GM18951 (cell line): ENCODE measurements around the gene MSI2.

Experiments
- POLR2A ChIP-seq: IDR thresholded peaks from 4 replicates; pipeline ENCODE4 v1.6.1; 2011; ENCODE audit warnings: mild to moderate bottlenecking; ENCODE audit not compliant: insufficient read length, insufficient read depth; ENCODE audit errors: extremely low read depth
- in situ Hi-C: fragments of 300-500 bp; cut with MboI; formaldehyde crosslinking; loops from one replicate; pipeline ENCODE4 v1.12.0; 2022; ENCODE audit warnings: low sequenced_read_pairs, mixed read lengths, inconsistent platforms; ENCODE audit not compliant: unreplicated experiment

MSI2 gene

DNA sequence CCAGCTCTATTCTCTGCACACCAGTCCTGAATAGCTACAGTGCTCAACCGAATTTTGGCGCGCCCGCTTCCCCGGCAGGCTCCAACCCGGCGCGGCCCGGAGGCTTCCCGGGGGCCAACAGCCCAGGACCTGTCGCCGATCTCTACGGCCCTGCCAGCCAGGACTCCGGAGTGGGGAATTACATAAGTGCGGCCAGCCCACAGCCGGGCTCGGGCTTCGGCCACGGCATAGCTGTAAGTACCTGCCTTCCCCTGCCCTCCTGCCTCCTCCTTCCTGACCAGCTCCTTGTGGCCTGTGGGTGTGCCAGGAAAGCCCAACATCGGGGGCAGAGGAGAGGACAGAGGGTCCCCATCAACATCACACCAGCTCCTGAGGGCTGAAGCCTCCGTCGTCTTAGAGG, 418.6 kb downstream of the MSI2 start:
- no peak for TF ChIP-seq POLR2A
- in situ Hi-C loops: no loop called here

DNA sequence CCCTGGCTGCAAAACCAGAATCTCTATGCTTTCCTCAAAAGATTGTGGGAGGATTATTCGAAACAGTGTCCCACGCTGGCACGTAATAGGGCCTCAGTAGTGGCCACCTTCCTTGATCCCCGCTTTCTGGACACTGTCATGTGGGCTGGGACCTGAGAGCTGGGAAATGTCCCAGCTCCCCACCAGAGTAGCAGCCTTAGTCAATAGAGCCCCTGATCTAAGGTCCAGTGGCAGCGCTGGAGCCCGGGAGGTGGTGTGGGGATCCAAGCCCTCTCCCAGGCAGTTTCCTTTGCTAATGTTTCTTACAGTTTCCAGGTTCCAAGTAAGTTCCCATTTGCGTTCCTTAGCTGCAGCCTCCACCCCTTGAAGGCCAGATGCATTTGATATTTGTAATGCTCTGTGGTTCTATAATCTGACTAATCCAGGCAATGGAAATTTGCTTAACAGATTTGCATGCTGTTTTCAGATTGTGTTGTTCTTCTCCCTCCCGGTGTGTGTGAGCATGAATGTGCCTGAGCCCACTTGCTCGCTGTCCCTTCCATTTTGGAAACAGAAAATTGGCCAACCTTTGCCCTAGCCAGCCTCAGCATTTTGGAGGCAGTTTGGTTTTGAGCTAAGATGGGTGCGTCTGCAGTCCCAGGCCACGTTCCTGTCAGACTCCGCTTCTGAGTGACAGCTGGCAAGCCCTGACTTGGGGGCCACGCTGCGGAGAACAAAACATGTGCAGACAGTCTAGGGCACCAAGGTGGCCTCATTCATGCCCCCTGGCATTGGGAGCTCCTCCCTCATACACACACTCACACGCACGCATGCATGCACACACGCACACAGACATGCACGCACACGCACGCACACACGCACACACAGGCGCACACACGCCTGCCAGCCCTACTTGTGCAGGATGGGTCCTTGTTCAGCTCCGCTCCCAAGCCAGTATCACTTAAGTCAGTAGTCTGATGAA, 419.4 kb downstream of the MSI2 start:
- TF ChIP-seq POLR2A: no peak
- in situ Hi-C loops: no loop called here

- no peak for TF ChIP-seq POLR2A
- in situ Hi-C loops: no loop called here
These were observed 420.2 kb downstream of the MSI2 start for GRCh38 chr17:57676543-57676942.

DNA sequence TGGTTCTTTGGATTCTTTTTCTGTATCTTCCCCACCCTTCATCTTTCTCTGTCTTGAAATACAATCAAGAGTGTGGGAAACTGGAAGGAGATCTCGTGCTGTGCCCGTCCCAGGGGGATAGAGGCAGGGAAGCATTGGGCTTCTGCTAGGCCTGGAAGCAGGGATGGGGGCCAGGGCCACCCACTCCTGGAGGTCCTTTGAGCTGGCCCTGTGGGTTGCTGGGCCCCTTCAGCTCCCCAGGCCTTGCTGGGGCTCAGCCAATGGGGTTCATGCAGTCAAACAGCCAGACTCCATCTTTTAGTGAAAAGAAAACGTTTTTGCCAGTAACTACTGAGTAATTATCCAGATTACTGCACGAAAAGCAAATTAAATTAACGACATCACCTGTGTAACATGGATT, 421.0 kb downstream of the MSI2 start:
- TF ChIP-seq POLR2A: no peak
- in situ Hi-C loops: no loop called here

DNA sequence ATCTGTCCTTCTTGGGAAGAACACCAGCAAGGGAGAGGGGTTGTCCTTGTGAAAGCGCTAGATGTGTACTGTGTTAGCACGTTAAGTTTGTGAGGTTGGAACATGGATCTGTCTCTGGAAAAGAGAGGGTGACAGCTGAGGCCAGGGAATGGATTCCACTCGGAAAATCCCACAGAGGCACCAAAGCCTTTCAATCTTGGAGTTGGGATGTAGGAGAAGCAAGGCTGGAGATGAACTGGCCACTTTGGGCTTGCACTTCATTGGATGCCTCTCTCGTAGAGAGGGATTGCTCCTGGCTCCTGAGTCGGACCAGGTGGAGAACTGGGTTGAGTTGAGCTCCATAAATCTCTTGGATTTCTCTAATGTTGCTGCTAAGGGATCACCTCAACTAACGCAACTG, 421.5 kb downstream of the MSI2 start:
- in situ Hi-C loops: no loop called here
- no peak for TF ChIP-seq POLR2A

DNA sequence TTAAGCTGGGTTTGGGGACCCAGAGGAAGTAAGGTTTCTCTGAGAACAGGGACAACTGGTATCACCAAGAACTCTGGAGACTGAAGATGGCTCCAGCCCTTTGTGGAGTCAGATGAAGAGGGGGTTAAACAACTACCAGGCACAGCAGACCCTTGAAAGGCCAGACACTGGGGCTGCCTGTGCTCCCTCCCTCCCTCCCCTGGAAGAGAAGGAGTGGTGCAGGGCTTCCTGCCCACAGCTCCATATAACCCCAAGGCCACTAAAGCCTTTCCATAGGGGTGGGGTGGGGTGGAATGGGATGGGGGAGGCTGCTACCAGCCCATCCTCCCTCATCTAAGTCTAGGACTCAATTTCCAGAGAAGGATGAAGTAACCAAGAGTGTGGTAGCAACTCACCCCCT, 422.1 kb downstream of the MSI2 start:
- in situ Hi-C loops: no loop called here

GRCh38 chr17:57679356-57679755, 423.0 kb downstream of the MSI2 start:
- no peak for TF ChIP-seq POLR2A
- in situ Hi-C loops: no loop called here

More for the DNA sequence above, 422.1 kb downstream of the MSI2 start:
- TF ChIP-seq POLR2A: no peak

GRCh38 chr17:57679906-57680695, 423.8 kb downstream of the MSI2 start:
- in situ Hi-C loops: no loop called here
- TF ChIP-seq POLR2A: no peak

DNA sequence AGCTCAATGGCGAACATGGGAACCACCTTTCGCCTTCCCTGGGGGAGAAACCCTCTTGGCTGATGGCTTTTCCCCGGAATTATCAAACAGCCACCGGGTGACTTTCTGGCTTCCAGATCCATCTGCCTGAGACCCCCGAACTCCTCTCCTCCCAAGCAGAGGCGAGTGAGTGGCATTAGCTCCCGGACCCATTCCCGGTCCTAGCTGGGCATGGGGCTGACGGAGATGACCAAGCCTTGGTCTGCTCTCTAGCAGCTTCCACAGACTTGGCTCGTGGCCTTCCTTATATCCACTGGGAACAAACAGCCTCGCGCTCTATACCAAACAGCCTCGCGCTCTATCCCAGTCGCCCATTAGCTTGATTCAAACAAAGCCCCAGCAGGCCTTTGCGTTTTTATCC, 426.4 kb downstream of the MSI2 start:
- TF ChIP-seq POLR2A: no peak
- in situ Hi-C loops: no loop called here

- in situ Hi-C loops: no loop called here
These were observed 428.6 kb downstream of the MSI2 start for GRCh38 chr17:57684711-57685498.

DNA sequence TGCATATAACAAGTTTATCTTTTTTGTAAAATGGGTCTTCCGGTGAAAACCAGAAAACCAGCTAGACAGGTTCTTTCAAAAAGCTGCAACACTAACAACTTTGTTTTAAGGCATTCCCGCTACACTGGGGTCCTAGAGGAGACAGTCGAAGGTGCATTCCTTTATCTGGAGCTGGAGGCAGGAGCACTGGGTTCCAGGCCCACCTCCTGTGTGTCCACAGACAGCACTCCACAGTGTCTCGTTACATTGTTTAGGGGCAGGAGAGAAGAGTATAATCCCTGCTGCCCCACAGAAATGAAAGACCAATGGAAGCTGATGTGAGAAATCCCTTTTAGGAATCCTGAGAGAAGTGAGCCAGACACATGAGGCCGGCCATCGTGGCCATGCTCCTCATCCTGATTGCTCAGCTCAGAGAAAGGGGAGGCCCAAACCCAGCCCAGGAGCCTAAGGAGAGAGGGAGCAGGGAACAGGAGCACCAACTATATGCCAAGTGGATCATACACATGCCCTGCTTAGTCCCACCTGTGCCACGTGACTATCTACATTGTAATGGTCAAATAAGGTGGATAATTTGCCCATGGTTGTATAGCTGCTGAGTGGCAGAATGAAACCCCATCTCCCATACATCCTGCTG, 429.3 kb downstream of the MSI2 start:
- no peak for TF ChIP-seq POLR2A
- in situ Hi-C loops: no loop called here

More at GRCh38 chr17:57684711-57685498, 428.6 kb downstream of the MSI2 start:
- TF ChIP-seq POLR2A: no peak

- in situ Hi-C loops: no loop called here
These were observed 431.3 kb downstream of the MSI2 start for GRCh38 chr17:57687642-57688041.

GRCh38 chr17:57689254-57689653, 432.9 kb downstream of the MSI2 start:
- in situ Hi-C loops: no loop called here

More at GRCh38 chr17:57687642-57688041, 431.3 kb downstream of the MSI2 start:
- TF ChIP-seq POLR2A: no peak

DNA sequence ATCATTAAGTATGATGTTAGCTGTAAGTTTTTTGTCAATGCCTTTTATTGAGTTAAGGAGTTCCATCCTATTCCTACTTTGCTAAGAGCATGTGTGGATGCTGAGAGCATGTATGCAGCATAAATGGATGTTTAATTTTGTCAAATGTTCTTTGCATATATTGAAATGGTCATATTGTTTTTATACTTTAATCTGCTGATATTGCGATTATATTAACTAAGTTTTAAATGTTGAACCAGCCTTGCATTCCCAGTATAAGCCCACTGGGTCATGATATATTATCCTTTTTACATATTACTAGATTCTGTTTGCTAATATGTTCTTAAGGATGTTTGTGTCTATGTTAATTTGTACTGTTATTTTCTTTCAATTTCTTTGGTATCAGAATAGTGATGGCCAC, 435.6 kb downstream of the MSI2 start:
- in situ Hi-C loops: no loop called here
- no peak for TF ChIP-seq POLR2A

More at GRCh38 chr17:57689254-57689653, 432.9 kb downstream of the MSI2 start:
- TF ChIP-seq POLR2A: no peak
